KG1 (cell line): Measurements from ENCODE around the gene SDK2.

Experiments used
- DNase-seq: peaks from one replicate; lab custom pipeline; 2025; lab: John Stamatoyannopoulos, UW

The SDK2 gene

DNA sequence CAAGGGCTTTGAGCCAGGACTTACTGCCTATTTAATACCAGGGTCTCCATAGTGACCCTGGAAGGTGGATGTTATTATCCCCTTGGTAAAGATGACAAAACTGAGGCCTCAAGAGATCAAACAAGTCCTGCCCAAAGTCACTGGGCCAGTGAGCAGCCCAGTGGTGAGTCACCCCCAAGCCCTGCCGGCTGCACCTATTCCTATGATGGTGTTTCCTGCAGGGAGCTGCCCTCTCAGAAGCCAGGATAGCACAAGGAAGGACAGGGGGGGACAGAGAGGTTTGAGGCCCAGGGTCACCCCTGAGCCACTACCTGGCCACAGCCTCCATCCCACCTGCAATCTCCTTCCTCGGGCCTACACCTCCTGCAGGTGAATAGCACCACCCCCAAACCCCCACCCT, 90.9 kb downstream of the SDK2 start:
- DNase-seq = no peak

DNA sequence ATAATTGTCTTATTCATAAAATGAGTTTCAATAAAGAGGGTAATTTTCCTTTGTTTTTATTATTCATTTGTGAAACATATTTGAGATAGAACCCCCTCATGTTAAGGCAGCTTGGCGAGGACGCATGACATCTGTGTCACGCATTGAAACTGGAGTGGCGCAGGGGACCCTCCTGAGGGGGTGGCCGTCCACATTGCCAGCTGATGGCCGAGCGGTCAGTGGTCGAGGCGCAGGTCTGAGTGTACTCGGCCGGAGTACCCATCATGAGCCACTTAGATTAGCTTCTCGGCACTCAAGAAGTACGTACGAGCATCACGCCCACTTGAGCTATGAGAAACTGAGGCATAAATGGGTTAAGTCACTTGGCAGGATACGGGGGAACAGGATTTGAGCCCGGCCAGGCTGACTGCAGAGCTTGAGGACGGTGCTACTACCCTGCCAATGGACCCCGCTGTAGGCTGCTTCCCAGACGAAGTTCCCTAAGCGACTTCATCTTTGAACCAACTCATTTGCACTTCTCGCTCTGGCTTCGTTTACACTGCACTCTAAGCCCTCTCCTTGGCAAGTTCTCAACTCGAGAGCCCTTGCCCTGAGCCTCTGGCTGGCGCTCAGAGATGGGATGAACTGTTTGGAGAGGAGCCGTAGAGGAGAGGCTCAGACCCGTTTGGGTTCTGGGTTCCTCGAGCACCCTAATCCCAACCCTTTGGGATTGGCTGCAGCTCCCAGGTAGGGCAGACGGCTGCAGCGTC, 91.8 kb downstream of the SDK2 start:
- DNase-seq = no peak

DNA sequence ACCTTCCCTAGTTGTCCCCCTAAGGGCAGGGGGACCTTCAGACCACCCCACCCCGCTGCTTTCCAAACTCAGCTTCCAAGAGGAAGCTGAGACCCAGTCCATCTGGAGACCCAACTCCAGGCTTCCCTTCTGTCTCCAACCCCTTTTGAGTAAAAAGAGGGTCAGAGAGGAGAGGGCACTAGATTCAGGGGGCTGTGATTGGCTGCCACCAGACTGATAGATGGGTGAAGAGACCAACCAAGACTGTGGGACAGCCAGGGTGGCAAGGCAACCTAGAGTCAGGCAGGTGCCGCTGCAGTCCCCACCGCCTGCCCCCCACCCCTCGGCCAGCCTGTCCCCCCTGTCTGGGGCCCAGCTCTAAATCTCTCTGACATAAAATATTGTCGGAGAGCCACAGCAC, 92.5 kb downstream of the SDK2 start:
- no peak for DNase-seq

DNA sequence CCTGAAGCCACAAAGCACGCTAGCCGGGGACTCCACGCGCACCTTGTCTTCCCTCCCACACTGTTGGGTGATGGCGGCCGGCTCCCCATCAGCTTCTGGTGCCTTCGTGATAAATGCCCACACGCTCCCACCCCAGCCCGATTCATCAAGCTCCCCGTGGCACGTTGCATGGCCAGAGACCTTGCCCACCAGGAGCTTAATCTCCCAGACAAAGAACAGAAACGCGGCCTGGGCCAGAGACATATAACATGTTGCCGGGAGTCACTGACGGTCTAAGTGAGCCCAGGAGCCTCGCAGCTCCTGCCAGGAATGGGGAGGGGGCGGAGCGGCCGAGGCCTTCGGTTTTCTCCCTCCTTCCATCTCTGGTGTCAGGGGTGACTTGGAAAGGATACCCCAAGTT, 93.1 kb downstream of the SDK2 start:
- no peak for DNase-seq

DNA sequence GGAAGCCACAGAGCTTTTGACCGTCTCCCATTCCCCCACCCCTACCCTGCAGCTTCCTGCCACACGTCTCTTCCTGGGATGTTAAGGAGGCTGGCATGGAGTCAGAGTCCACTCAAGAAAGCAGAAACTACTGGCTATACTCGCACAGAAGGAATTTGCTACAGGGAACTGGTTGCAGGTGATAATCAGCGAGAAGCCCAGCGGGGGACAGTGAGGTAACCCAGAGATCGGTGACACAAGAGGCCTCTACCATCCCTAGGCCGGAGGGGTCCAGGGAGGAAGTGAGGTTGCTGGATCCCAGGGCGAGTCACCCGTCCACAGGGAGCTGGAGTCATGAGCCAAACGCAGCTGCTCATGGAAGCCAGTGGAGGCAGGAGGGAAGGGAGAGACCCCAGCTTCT, 93.7 kb downstream of the SDK2 start:
- no peak for DNase-seq

DNA sequence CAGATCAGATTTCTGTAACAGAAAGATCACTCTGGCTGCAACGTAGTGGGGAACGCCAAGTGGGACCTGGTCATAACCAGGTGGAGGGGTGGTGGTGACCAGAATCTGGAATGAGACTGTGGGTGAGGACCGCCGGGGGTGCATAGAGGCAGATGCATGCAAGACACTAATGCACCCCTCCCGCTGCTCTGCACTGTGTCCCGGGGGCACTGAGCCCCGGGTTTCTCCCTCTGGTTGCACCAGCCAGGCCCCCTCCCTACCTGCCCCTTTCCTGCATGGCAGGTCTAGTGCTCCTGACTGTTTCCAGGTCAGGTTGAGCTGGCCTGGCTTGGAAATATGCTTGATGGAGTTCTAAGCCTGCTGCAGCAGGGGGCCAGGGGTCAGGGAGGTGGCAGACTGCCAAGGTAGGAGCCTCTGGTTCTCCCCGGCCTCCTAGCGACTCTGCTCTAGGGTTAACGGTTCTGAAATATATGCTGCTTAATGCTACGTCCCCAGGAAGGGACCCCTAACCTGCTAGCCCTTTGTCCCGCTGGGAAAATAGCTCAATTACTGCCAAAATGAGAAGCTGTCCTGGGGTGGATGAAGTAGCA, 94.3 kb downstream of the SDK2 start:
- DNase-seq = no peak

DNA sequence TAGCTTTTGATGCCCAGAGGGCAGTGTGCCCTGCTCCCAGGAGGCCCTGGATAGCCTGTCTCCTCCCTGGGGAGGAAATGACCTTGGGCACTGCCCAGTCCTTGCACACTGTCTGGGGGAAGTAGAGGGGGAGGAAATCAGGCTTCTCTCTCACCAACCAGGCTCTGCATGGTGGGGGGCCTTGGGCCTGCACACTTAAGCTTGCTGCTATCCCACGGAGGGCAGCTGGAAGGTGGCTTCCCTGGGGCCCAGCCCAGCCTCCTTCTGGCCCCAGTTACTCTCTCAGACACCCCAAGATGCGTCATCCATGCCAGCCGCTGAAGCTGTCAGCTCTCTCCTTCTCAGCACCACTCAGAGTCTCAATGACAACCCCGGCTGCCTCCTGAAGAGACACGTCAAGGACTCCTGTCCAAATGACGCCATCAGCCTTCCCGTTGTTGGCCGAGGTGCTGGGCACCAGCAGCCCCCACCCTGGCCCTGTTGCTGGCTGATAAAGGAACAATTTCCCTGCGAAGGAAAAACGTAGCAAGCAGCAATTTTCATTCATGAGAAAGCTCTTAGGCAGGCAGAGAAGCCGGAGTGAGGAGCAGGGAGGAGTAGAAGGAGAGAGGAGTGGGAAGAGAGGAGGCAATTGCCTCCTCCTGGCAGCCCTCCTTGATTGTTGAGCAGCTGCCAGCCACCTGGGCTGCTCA, 95.5 kb downstream of the SDK2 start:
- DNase-seq = no peak

DNA sequence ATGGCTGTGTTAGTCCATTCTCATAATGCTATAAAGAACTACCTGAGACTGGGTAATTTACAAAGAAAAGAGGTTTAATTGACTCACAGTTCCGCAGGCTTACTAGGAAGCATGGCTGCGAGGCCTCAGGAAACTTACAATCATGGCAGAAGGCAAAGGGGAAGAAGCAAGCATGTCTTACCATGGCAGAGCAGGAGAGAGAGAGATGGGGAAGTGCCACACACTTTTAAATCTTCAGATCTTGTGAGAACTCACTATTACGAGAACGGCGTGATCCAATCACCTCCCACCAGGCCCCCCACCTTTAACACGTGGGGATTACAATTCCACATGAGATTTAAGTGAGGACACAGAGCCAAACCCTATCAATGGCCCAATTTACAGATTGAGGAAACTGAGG, 96.5 kb downstream of the SDK2 start:
- DNase-seq = no peak

DNA sequence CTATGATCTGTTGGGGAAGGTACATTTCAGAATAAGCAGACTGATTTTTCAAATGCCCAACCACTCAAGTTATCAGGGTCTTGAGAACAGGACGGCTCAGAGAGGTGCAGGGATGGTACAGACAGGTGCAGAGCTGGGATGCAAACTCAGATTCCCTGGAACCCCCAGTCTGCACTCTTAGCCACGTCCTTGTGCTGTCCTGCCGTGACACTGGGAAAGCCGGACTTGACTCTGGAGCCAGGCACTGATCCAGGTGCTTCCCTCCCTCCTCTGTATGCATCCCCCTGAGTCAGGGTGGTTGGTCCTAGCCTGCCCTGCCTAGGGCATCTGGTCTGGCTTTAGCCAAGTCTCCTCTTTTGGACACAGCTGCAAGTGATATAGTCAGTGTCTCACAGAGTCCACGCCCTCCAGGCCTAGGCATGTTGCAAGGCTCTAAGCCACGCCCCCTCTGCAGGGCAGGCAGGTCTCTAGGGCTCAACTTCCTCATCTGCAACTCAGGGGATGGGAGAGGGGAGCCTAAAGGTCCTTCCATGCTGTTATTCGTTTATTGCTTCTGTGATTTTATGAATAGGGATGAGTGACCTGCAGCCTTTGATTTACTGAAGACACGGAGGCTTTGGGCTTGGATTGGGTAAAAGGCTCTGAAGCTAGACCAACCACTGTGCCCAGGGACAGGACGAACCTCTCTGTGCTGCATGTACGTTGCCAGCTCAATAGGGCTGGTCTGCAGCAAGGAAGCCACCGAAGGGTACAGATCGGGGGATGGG, 97.3 kb downstream of the SDK2 start:
- peak; percentile 11 for DNase-seq

DNA sequence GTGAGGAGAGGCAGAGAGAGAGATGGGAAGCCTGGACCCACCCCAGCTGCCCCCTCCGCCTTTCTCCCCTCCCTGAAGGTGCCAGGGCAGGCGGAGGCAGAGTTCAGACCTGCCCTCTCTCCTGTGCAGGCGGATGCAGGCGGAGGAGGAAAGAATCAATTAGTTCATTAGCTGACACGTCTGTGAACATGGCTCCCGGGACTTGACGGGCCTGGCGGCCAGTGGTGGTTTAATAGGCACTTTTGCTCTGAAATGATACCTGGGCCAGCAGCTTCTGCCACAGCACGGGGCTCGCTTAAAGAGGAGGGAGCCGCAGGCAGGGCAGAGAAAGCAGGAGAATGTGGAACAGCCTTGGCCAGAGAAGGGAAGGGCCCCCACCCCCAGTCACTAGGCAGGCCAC, 98.1 kb downstream of the SDK2 start:
- no peak for DNase-seq

DNA sequence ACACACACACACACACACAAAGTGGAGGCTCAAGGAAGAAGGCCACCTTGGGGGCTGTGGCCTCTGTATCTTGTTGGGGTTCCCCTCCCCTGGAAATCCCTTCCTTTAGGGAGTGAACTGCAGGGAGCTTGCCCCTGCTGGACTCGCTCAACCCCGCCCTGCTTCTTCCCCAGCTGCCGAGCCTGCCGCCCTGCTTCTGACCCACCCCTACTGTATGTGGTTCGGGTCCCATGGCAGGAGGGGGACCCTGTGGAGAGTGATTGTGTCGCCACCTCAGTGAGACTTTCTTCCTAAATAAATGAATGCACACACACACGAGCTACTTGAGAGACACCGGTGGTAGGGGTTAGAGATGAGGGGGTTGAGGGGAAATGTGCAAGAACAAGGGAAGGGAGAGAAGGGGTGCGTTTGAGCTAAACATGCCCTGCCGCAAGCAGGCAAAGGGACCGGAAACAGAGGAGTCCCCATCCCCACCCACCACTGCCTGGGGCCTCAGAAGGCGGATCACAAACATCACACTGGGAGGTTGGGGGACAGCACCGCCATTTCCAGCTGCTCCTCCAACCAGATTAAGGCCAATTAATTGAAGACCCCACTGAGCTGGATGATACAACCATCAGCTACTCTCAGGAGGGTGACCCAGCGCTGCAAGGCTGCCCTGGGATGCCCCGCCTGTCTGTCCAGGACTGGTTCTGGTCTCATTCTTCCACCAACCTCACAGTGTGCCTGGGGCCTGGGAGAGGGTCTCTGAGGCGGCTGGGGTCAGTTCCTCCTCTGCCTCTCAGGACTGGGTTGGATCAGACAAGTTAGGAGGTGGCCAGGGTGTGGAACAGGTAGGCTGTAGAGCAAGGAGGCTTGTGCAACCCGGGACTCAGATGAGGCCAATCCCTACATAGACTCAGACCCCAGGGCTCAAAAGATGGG, 98.9 kb downstream of the SDK2 start:
- DNase-seq = no peak

DNA sequence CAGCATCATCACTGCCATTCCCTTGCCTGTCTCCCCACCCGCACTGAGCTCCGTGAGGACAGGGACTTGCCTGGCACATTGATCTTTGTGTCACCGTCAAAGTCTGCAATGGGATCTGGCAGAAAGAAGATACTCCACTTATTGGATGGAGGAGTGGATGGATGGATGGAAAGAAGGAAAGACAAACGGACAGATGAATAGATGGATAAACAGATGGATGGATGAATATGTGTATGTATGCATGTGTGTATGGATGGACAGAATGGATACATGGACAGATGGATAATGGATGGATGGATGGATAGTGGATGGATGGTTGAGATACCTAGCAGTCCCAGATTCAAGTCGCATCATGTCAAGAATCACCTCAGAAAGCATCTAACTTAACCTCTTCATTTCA, 99.9 kb downstream of the SDK2 start:
- no peak for DNase-seq

DNA sequence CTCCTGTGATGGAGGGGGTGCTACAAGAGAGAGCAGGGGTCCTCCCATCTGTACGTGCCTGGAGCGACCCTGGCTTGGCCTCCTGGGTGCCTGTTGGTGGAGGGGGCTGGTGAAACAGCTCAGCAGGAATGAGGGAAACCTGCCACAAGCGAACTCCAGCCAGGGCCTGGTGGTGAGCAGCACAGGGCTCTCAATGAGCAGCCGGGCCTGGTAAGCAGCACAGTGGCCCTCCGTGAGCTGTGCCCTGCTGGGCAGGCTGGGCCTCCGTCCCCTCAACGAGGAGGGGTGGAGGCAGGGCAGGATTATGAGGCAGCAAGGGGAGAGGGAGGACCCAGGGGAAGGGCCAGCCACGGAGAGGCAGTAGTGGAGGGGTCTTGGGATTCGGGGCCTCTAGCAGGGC, 101.9 kb downstream of the SDK2 start:
- DNase-seq = no peak

DNA sequence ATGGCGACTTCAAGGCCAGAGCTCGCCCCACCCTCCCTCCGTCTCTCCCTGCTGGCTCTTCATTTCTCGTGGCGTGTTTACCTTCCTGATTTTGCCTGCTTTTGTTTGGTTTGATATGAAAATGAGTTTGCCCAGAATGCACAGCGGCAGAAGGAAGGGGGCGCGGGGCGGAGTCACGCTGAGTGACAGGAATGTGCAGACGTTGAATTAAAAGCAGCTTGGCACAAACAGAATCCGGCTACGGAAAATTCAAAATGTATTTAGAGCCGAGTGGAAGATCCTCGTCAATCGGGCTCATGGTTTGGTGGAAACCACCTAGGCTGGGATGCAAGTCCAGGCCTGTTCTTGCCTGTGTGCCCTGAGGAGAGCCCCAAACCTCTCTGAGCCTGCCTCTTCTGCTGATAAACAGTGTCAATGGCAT, 102.7 kb downstream of the SDK2 start:
- no peak for DNase-seq

DNA sequence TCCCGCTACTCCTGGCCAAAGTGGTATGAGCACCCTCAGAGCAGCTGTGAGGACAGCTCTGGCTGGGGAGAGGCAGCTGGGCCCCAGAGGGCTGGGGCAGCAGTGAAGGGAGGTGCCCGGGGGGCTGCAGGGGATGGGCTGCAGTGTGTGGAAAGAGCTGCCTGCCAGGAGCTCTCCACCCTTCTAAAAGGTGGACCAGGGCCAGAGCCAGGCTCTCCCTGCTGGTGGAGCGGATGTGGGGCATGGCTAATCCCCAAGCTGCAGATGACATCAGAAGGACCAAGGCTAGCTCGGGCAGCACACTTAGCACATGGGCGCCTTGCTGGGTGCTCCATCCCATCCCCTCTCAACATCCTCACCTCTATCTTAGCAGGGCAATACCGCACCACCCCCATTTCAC, 103.1 kb downstream of the SDK2 start:
- no peak for DNase-seq

DNA sequence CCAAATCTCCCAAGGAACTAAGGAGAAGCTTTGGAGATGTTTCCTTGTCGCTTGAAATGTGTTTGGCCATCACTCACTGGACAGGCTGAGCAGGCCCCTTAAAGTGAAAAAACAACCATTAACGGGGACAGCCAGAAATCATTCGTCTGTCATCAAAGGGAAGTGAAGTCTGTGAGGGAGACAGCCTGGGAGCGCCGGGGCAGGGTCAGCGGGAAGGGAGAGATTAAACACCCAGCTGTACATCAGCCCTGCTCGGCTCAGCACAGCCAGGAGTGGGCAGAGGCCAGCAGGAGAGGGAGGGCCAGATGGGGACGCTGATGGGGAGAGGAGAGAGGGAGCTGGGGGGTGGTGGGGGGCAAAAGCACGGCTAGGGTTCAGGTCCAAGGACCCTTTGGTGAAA, 105.1 kb downstream of the SDK2 start:
- DNase-seq = no peak

DNA sequence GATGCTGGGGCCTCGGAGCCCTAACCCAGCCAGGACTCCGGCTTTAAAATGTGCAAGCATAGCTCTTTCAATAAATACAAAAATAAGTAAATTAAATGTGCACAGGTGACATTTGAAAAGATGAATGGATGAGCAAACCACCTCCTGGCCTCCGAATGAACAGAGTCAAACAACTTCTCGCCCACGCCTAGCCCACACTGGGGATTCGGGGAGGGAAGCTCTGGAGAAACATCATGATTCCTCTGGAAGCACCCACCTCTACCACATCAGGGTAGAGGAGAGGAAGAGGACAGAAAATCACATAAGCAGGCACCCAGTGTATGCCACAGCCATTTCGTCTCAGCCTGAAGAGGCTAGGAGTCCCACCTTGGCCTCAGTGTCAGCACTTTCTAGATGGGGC, 105.8 kb downstream of the SDK2 start:
- no peak for DNase-seq

DNA sequence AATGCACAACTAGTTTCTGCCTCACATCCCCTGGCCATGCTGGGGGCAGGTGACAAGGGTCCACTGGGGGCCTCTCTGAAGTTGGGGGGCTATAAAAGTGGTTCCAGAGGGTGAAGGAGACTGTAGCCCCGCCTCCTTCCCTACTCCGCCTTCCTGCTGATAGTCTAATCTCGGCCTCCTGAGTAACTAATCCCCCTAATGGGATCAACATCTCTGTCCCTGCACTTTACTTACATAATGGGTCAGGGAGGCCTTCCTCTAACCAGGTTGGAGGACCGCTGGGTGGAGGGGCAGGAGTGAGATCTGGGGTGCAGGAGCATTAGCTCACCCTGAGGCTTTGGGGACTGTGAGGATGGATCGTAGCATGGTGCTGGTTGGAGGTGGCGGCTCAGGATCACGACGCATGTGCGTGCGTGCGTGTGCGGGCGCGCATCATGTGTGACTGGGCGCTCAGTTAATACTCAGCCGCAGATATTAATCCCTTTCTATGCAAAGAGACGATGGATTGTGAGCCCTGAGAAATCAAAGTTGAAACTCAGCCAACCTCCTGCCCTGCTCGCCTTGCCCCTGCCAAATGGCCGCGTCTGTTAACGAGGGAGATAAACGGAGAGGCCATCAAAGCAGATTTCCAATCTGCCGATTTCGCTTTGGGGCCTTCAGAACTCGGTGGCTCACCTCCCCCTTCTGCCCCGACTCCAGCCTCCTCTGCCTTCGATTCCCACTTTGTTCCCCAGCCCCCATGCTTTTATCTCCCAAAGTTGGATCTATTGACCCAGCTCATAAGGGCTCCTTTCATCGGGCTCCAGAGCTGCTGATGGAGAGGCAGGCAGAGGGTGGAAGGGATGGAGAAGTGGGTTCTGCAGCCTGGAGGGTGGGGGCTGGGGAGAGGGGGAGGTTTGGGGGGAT, 107.3 kb downstream of the SDK2 start:
- no peak for DNase-seq

DNA sequence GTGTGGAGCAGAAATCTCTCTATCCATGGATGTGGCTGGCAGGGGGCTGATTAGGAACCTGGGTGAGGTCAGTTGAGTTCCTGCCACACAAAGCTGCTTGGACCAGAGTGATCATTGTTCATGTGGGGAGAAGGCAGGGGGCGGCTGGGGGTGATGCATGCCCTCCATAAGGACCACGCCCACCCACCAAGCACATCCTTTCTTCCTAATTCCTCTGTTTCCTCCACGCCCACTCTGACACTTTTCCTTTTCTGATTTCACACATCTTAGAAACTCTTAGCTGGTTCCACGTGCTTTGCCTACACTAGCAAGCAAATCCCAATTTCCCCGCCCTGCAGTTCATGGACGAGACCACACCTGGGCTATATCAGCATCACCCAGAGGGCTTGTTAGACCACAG, 108.5 kb downstream of the SDK2 start:
- no peak for DNase-seq

DNA sequence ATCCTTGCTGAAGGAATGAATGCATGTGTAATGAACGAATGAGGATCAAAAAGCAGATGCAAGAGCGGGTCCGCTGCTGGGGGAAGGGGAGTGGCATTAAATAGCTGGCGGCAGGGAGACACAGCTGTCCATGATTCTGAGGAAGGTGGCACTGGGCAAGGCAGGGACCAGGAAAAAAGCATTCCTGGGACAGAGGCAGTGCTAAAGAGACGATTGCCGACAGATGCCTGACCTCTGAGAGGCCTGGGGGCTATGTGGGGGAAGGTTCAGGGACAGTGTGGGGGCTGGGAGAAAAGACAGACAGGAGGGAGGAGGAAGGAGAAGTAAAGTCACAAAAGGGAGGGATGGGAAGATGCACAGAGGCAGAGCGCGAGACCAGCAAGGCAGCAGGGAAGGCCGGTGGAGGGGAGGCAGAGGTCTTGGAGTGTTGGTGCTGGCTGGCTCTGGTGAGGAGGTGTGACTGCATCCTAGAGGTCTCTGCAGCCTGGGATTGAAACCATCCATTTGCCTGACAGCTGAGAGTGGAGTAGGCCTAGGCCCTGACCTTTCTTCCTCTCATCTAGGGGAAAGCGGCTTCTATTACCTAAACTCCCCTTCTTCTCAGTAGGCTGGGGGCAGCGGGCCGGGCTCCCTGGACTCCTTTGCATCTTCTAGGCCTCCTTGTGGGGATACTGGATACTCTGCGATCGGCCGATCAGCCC, 109.9 kb downstream of the SDK2 start:
- DNase-seq = no peak
